Measurements from ENCODE around the gene PPEF2.
A peak's percentile ranks its signal among the peaks of the same experiment; 100 is the strongest.

The PPEF2 gene

GRCh38 chr4:75891611-75892010 is 10.6 kb downstream of the PPEF2 start:
- DNase-seq: no peak

- no peak for DNase-seq
Measured at GRCh38 chr4:75889537-75890199, 12.6 kb downstream of the PPEF2 start.

GRCh38 chr4:75886104-75886503 is 16.1 kb downstream of the PPEF2 start:
- DNase-seq: no peak

- no peak for DNase-seq
Measured at GRCh38 chr4:75881476-75881875, 20.8 kb downstream of the PPEF2 start.

GRCh38 chr4:75880278-75880677 is 22.0 kb downstream of the PPEF2 start:
- no peak for DNase-seq

GRCh38 chr4:75878246-75878756 is 24.0 kb downstream of the PPEF2 start:
- no peak for DNase-seq

GRCh38 chr4:75876218-75876617 is 26.0 kb downstream of the PPEF2 start:
- no peak for DNase-seq

GRCh38 chr4:75869100-75869499 is 33.2 kb downstream of the PPEF2 start:
- DNase-seq: no peak

- DNase-seq: no peak
Measured at GRCh38 chr4:75867130-75867529, 35.1 kb downstream of the PPEF2 start.

GRCh38 chr4:75860606-75861005 is 41.6 kb downstream of the PPEF2 start:
- DNase-seq: no peak

GRCh38 chr4:75858721-75859120 is 43.5 kb downstream of the PPEF2 start:
- no peak for DNase-seq

GRCh38 chr4:75849461-75849860 is 52.8 kb downstream of the PPEF2 start:
- DNase-seq: no peak

- no peak for DNase-seq
Measured at GRCh38 chr4:75848891-75849290, 53.4 kb downstream of the PPEF2 start.

GRCh38 chr4:75848171-75848760 is 54.0 kb downstream of the PPEF2 start:
- peak; percentile 13 for DNase-seq

GRCh38 chr4:75845992-75846391 is 56.3 kb downstream of the PPEF2 start:
- no peak for DNase-seq

- DNase-seq: no peak
Measured at GRCh38 chr4:75844151-75844662, 58.0 kb downstream of the PPEF2 start.

- DNase-seq: no peak
Measured at GRCh38 chr4:75843596-75843995, 58.7 kb downstream of the PPEF2 start.

GRCh38 chr4:75841641-75842520 is 60.4 kb downstream of the PPEF2 start:
- no peak for DNase-seq

GRCh38 chr4:75834772-75835154 is 67.5 kb downstream of the PPEF2 start:
- no peak for DNase-seq

- no peak for DNase-seq
Measured at GRCh38 chr4:75834095-75834771, 68.0 kb downstream of the PPEF2 start.

GRCh38 chr4:75831856-75832405 is 70.3 kb downstream of the PPEF2 start:
- no peak for DNase-seq

GRCh38 chr4:75830906-75831305 is 71.3 kb downstream of the PPEF2 start:
- no peak for DNase-seq

GRCh38 chr4:75823812-75824211 is 78.4 kb downstream of the PPEF2 start:
- no peak for DNase-seq
